HepG2 (cell line): ENCODE results near the gene ZFYVE27. TPM values are rescaled to one million over a fixed set of nuclear protein-coding genes. Genes with fewer than 3 reads are reported as not detected.

Experiments
- ARID3A ChIP-seq: IDR thresholded peaks from 2 replicates; pipeline ENCODE4 v1.6.1; 2012; ENCODE audit warnings: low read depth, low read length, improper control_type of control experiment
- CAMTA2 ChIP-seq: sonication (generic); formaldehyde crosslinking; IDR thresholded peaks from 2 replicates; pipeline ENCODE4 v1.4.0; 2020; ENCODE audit warnings: mild to moderate bottlenecking, missing genetic modification reagents, borderline replicate concordance
- CEBPG ChIP-seq: IDR thresholded peaks from 2 replicates; pipeline ENCODE4 v1.6.1; 2016
- DDIT3 ChIP-seq: sonication (generic); formaldehyde crosslinking; IDR thresholded peaks from 2 replicates; pipeline ENCODE4 v1.4.0; 2020; ENCODE audit warnings: mild to moderate bottlenecking, missing genetic modification reagents
- DNMT1 ChIP-seq: sonication (generic); formaldehyde crosslinking; IDR thresholded peaks from 2 replicates; pipeline ENCODE4 v1.5.1; 2020; ENCODE audit warnings: mild to moderate bottlenecking, missing genetic modification reagents
- ELF3 ChIP-seq: IDR thresholded peaks from 2 replicates; pipeline ENCODE4 v1.6.1; 2016; ENCODE audit warnings: missing genetic modification reagents, missing compliant biosample characterization
- GABPA ChIP-seq, 2 experiments: IDR thresholded peaks; 2 replicates each; pipeline ENCODE4 v1.6.1; 2011 to 2016; ENCODE audit warnings: low read depth in 2 of 2, low read length in 1 of 2, missing biosample characterization in 1 of 2, missing genetic modification characterization in 1 of 2
- GMEB2 ChIP-seq: IDR thresholded peaks from 2 replicates; pipeline ENCODE4 v1.6.1; 2016; ENCODE audit warnings: missing biosample characterization, missing genetic modification reagents, low read depth
- GZF1 ChIP-seq: sonication (generic); formaldehyde crosslinking; IDR thresholded peaks from 2 replicates; pipeline ENCODE4 v1.5.1; 2020; ENCODE audit warnings: mild to moderate bottlenecking, missing genetic modification reagents
- HOXA5 ChIP-seq: sonication (generic); formaldehyde crosslinking; IDR thresholded peaks from 2 replicates; pipeline ENCODE4 v1.4.0; 2020; ENCODE audit warnings: missing genetic modification reagents
- HOXA7 ChIP-seq: sonication (generic); formaldehyde crosslinking; IDR thresholded peaks from 2 replicates; pipeline ENCODE4 v1.8.1; 2022; ENCODE audit warnings: mild to moderate bottlenecking, missing genetic modification reagents, moderate library complexity
- KLF11 ChIP-seq: IDR thresholded peaks from 2 replicates; pipeline ENCODE4 v1.6.1; 2016; ENCODE audit warnings: missing compliant biosample characterization
- KLF13 ChIP-seq: sonication (generic); formaldehyde crosslinking; IDR thresholded peaks from 2 replicates; pipeline ENCODE4 v1.4.0; 2020; ENCODE audit warnings: mild to moderate bottlenecking, missing genetic modification reagents
- MTF1 ChIP-seq: sonication (generic); formaldehyde crosslinking; IDR thresholded peaks from 2 replicates; pipeline ENCODE4 v1.5.0; 2020; ENCODE audit warnings: missing genetic modification reagents
- SOX5 ChIP-seq: IDR thresholded peaks from 2 replicates; pipeline ENCODE4 v1.6.1; 2016; ENCODE audit warnings: borderline replicate concordance
- TFAP4 ChIP-seq: sonication (generic); IDR thresholded peaks from 2 replicates; pipeline ENCODE4 v1.6.1; 2016; ENCODE audit warnings: low read depth, borderline replicate concordance
- TP53 ChIP-seq: sonication (generic); formaldehyde crosslinking; conservative IDR thresholded peaks from 2 replicates; pipeline ENCODE4 v1.4.0; 2020; ENCODE audit warnings: missing genetic modification reagents
- YEATS4 ChIP-seq: sonication (generic); formaldehyde crosslinking; IDR thresholded peaks from 2 replicates; pipeline ENCODE4 v1.4.0; 2020; ENCODE audit warnings: missing genetic modification reagents, borderline replicate concordance
- ZBTB21 ChIP-seq: sonication (generic); formaldehyde crosslinking; IDR thresholded peaks from 2 replicates; pipeline ENCODE4 v1.4.0; 2020; ENCODE audit warnings: missing genetic modification reagents
- ZFX ChIP-seq: sonication (generic); formaldehyde crosslinking; IDR thresholded peaks from 2 replicates; pipeline ENCODE4 v1.4.0; 2020; ENCODE audit warnings: mild to moderate bottlenecking, low read depth, missing genetic modification reagents, moderate library complexity
- ZNF124 ChIP-seq: sonication (generic); formaldehyde crosslinking; IDR thresholded peaks from 2 replicates; pipeline ENCODE4 v1.4.0; 2020; ENCODE audit warnings: missing genetic modification reagents
- ZNF205 ChIP-seq: IDR thresholded peaks from 2 replicates; pipeline ENCODE4 v1.6.1; 2018; ENCODE audit warnings: missing biosample characterization, missing genetic modification reagents
- ZNF230 ChIP-seq: sonication (generic); formaldehyde crosslinking; IDR thresholded peaks from 2 replicates; pipeline ENCODE4 v1.4.0; 2020; ENCODE audit warnings: mild to moderate bottlenecking, missing genetic modification reagents
- ZNF24 ChIP-seq: fragments of 450-650 bp; IDR thresholded peaks from 2 replicates; pipeline ENCODE4 v1.6.1; 2017; ENCODE audit warnings: antibody characterized with exemption, mild to moderate bottlenecking
- ZNF329 ChIP-seq: sonication (generic); formaldehyde crosslinking; IDR thresholded peaks from 2 replicates; pipeline ENCODE4 v1.9.0; 2021; ENCODE audit warnings: low read depth, mild to moderate bottlenecking, missing genetic modification reagents
- ZNF44 ChIP-seq: sonication (generic); formaldehyde crosslinking; IDR thresholded peaks from 2 replicates; pipeline ENCODE4 v1.5.1; 2020; ENCODE audit warnings: mild to moderate bottlenecking, missing genetic modification reagents
- ZNF510 ChIP-seq: sonication (generic); formaldehyde crosslinking; IDR thresholded peaks from 2 replicates; pipeline ENCODE4 v1.4.0; 2020; ENCODE audit warnings: low read depth, mild to moderate bottlenecking, missing genetic modification reagents
- ZNF850 ChIP-seq: sonication (generic); formaldehyde crosslinking; conservative IDR thresholded peaks from 2 replicates; pipeline ENCODE4 v1.9.0; 2021; ENCODE audit warnings: mild to moderate bottlenecking, missing genetic modification reagents
- polyA plus RNA-seq, 8 experiments: library from polyadenylated mRNA; depleted of rRNA in 3 of 8; stranded (reverse) in 7 of 8; unstranded in 1 of 8; fragments of >200 nt; fragmentation: Illumina TruSeq in 4 of 8; extraction: Trizol in 4 of 8; gene quantifications; 2 replicates each; pipeline versions ENCODE4 v1.2.1 to v1.2.3, GENCODE V29; 2011 to 2016; ENCODE audit warnings: low read depth in 4 of 8, missing spikeins in 1 of 8, mixed read lengths in 1 of 8; ENCODE audit not compliant: insufficient read depth in 1 of 8
- total RNA-seq, 5 experiments: library from RNA; depleted of rRNA; stranded (reverse); fragments of >200 nt; fragmentation: Illumina TruSeq; extraction: Trizol; gene quantifications; 2 replicates each; pipeline ENCODE4 v1.2.3, GENCODE V29; 2016; ENCODE audit warnings: low read depth in 1 of 5

Gene ZFYVE27
- total and polyA plus RNA-seq, 2 of the 13 experiments (the other 11 are each of a cell fraction or from before 2014, with no cell fraction given), result 19.7 to 20.5 TPM

- peak; percentile 60 for TF ChIP-seq GMEB2 (CRISPR knock-in tag)
- TF ChIP-seq ZNF124 (CRISPR knock-in tag), result 0 out of 2 replicates have a peak, but pooled peaks have one; percentile 79
- no peak; the same call in 1 of the 2 replicates for TF ChIP-seq ZNF205 (CRISPR knock-in tag)
- TF ChIP-seq ZNF329 (CRISPR knock-in tag), result peak; percentile 90; the same call in 1 of the 2 replicates
- TF ChIP-seq MTF1 (CRISPR knock-in tag), result peak; percentile 88; the same call in 1 of the 2 replicates
- TF ChIP-seq ZFX (CRISPR knock-in tag), result peak; percentile 82
- TF ChIP-seq ZBTB21, result peak; percentile 84
- peak; percentile 72 for TF ChIP-seq ELF3
- TF ChIP-seq ZNF230, result peak; percentile 97
- no peak for TF ChIP-seq ARID3A
- TF ChIP-seq ZNF24, result no peak
- TF ChIP-seq ZNF850 (CRISPR knock-in tag), result no peak
- peak; percentile 65 for TF ChIP-seq SOX5 (CRISPR knock-in tag)
- peak; percentile 99 for TF ChIP-seq ZNF44
- TF ChIP-seq CEBPG (CRISPR knock-in tag), result peak; percentile 51; the same call in 1 of the 2 replicates
- peak; percentile 85 for TF ChIP-seq GZF1 (CRISPR knock-in tag)
- 0 out of 2 replicates have a peak, but pooled peaks have one; percentile 64 for TF ChIP-seq DDIT3 (CRISPR knock-in tag)
- TF ChIP-seq DNMT1 (CRISPR knock-in tag), result no peak
- peak; percentile 96 for TF ChIP-seq ZNF510 (CRISPR knock-in tag)
- peak; percentile 78; the same call in 1 of the 2 replicates for TF ChIP-seq KLF13 (CRISPR knock-in tag)
- TF ChIP-seq GABPA (IDR thresholded peaks at IDR 0.05; ENCODE audit: low read depth, low read length), result 0 out of 2 replicates have a peak, but pooled peaks have one; percentile 35
- TF ChIP-seq GABPA (CRISPR knock-in tag; IDR thresholded peaks at IDR 0.05; ENCODE audit: low read depth), result peak; percentile 64
- TF ChIP-seq KLF11 (CRISPR knock-in tag), result peak; percentile 94
- peak; percentile 94 for TF ChIP-seq HOXA5
- no peak for TF ChIP-seq CAMTA2
- TF ChIP-seq TP53, result no peak
- TF ChIP-seq HOXA7 (CRISPR knock-in tag), result no peak
- TF ChIP-seq TFAP4, result 0 out of 2 replicates have a peak, but pooled peaks have one; percentile 13
- peak; percentile 86 for TF ChIP-seq YEATS4
Observed at GRCh38 chr10:97736902-97737769, at the start of gene ZFYVE27 (continued).
